Measurements from ENCODE around the gene LINC01488.

LINC01488 gene

GRCh38 chr11:69482322-69482721, 859 bp downstream of the LINC01488 start:
- no peak for DNase-seq

DNA sequence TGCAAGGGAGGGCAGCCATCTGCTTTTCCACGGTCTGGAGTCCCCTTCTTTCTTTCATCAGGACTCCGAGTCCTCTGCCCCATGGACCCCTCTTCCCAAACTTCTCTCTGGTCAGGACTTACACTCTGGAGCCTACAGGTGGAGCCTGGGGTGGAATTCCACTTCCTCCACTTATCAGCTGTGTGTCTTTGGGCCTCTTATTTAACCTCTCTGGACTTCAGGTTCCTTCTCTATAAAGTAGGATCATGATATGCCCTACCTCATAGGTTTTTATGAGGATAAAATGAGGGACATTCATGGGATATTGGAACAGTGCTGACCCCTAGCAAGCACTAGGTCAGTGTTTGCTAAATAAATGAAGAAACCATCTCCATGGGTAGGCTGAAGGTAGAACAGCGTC, 1.7 kb downstream of the LINC01488 start:
- no peak for DNase-seq

- DNase-seq, result no peak
These were observed 2.4 kb downstream of the LINC01488 start for GRCh38 chr11:69483691-69484426.

- no peak for DNase-seq
These were observed 3.2 kb downstream of the LINC01488 start for GRCh38 chr11:69484427-69485259.

DNA sequence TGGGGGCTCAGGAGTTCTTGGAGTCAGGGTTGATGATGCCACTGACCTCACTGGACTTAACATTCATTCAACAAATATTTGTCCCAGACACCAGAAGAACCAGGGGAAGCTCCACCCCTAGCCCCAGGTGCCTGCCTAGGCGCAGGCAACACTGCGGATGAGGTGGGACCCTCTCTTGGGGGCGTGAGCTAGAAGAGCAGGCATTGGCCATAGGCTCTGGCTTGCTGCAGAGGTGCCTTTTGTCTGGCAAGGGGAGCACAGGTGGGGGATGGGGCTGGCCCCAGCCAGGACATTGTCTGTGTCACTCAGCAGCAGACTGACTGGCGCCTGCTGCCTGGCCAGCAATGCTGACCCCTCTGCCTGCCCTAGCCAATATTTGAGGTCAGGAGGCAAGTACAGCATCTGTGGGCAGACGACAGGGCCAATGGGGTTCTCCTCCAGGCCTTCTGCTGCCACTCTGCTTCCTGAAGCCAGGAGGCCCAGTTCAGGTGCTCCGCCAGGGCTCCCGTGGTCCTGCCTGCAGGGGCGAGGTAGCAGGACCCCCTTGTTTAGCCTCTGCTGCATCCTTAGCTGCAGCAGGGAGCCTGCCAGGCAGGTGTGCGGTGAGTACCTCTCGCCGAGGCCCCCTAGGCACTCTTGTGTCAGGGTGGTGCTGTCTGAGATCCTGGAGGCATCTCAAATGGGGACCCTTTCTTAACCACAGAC, 4.0 kb downstream of the LINC01488 start:
- DNase-seq, result no peak

DNA sequence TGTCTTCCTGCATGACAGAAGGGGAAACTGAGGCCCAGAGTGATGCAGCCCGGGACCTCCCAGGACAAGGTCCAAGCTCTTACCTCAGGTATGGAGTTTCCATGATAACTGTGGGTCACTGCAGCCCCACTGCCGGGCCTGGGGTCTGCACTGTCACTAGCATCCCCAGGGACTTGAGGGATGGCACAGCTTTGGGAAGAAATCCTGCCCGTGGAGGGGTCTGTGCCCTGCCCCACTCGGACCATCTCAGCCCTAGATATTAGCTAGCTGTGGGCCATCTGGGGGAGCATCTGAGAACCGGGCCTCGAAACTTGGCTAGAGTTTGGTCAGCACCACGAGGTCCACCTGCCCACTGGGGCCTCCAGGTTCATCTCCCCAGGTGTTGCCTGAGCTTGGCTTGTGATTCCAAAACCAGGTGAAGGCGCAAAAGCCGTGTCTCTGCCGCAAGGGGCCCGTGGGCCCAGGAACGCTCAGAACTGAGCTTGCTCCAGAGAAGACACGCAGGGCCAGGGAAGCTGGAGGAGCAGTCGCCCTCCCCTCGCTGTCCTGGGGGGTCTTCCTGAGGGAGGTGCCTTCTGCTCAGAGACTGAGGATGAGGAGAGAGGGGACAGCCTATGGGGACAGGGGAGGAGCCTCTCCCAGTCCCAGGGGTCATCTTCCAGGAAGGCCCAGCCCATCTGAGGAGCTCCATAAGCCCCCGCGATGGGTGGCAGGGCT, 4.8 kb downstream of the LINC01488 start:
- no peak for DNase-seq

GRCh38 chr11:69486773-69487291, 5.4 kb downstream of the LINC01488 start:
- DNase-seq, result no peak

GRCh38 chr11:69487391-69487790, 5.9 kb downstream of the LINC01488 start:
- no peak for DNase-seq

GRCh38 chr11:69487849-69488542, 6.5 kb downstream of the LINC01488 start:
- no peak for DNase-seq

DNA sequence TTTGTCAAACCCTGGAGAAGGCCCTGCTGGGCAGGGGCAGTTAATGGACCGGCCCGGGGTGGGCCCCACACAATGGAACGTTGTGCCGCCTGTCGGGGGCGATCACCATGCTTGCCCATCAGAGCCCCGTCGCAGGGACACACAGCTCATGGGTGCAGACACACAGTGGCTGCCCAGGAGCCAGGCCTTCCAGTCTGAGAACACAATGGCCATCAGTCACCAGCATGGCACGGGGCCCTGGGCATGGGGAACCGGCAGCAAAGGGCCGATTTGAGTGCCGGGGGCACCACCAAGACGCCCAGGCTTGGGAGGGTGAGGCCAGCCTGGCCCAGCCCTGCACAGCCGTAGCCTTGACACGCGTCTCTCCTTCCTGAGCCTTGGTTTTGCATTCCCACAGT, 7.1 kb downstream of the LINC01488 start:
- DNase-seq, result no peak

- DNase-seq, result no peak
These were observed 7.7 kb downstream of the LINC01488 start for GRCh38 chr11:69489031-69489745.

- DNase-seq, result no peak
These were observed 8.4 kb downstream of the LINC01488 start for GRCh38 chr11:69489746-69490365.

- DNase-seq, result no peak
These were observed 9.1 kb downstream of the LINC01488 start for GRCh38 chr11:69490516-69490915.

DNA sequence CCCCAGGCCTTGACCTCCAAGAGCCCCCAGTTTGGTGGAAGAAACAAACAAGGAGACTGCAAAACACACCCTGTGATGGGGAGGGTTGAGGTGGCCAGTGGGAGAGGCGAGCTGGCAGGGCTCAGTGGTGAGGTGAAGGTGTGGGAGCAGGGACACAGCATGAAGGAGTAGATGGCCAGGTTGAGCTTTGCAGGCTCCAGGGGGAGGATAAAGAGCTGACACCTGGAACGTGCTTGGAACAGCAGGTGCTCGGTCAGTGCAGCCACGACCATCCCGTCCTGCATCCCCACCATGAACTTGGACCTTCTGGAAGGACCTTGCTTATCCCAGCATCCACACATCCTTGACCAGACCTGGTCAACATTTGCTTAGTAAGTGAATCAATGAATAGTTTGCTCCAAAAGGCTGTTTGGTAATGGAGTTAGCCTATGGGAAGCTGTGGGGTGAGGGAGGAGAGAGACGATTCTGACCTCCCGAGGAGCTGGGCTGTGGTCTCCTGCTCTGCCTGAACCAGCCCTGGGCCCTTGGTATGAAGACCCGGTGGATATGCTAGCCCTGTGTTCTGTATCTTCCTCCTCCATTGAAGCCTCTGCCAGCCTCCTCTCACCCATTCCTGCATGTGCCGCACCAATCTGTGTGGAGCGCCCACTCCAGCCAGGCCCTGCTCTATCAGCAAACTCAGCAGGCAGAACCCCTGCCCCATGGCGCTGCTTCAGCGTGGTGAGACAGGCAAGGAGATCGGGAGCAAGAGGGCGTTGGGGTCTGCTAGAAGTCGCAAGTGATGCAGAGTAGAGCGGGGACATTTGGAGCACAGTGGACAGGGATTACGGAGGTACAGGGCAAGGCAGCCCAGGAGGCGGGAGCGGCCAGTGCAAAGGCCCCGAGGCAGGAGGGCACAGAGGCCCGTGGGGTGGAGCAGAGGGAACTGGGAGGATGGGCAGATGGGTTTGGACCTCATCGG, 9.9 kb downstream of the LINC01488 start:
- no peak for DNase-seq

- no peak for DNase-seq
These were observed 10.9 kb downstream of the LINC01488 start for GRCh38 chr11:69492201-69492991.

DNA sequence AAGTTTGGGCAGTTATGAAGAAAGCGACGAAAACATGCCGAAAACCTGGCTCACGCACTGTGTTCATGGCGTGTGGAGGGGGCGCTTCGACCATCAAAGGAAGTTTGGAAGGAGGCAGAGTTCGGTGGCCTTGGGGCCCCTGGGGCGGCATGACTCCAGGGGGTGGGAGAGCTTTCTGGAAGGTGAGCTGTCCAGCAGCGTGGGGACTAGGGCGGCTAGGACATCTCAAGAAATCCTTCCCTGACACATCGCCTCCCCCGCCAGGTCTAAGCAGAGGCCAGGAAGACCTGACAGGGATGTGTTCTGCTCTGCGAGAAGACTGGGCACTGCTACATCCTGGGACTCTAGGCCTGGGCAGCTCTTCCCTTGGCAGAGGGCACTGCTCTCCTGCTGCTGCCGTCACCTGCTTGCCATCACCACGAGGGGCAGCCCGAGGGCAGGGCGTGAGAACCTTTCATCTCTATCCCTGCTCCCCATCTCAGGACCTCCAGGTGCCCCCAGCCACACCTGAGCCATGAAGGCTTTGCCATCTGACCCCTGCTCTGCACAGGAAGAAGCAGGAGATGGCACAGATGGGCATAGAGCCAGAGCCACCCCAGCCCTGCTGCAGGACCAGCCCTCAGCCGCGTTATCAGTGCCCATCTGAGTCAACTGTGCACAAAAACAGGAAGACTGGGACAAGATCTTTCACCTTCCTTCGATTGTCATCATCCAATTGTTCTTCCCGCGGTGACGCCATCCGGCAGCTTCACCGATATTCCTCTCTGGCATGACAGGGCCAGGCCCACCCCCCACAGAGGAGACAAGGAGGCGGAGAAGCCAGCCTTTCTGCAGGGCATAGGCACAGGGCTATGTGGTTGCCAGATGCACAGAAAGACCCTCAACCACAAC, 12.7 kb downstream of the LINC01488 start:
- DNase-seq, result no peak

DNA sequence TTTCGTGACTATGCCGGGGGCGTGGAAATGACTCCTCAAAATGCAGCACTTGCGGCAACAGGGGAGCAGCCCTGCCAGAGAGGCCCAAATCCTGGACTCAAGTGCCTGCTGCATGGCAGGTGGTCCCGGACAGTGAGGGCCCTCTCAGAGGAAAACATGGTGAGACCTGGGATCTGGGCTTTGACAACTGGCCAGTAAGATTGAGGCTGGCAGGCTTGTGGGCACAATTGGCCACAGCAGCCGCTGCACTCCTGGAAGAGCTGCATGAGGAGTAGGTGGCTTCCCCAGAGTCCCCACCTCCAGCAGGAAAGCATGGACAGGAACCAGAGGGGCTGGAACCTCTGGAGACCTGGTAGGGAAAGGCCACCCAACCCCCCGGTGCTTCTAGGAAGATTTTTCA, 13.4 kb downstream of the LINC01488 start:
- DNase-seq, result no peak
